GM21717 (cell line): Measurements from ENCODE around the gene MRPL23.

Source experiments
- ATAC-seq: cut with Tn5 transposase; IDR thresholded peaks from one replicate; pipeline ENCODE4 v1.9.1; 2021; ENCODE audit warnings: mild to moderate bottlenecking, moderate library complexity; ENCODE audit not compliant: unreplicated experiment

Gene MRPL23

GRCh38 chr11:1952806-1953482 is 5.8 kb downstream of the MRPL23 start:
- no peak for ATAC-seq

GRCh38 chr11:1953489-1954266 is 6.5 kb downstream of the MRPL23 start:
- ATAC-seq: no peak

GRCh38 chr11:1958367-1958766 is 11.2 kb downstream of the MRPL23 start:
- ATAC-seq: no peak

GRCh38 chr11:1959786-1960185 is 12.7 kb downstream of the MRPL23 start:
- no peak for ATAC-seq

- ATAC-seq: no peak
These were observed 16.7 kb downstream of the MRPL23 start for GRCh38 chr11:1963864-1964263.

GRCh38 chr11:1964348-1964747 is 17.2 kb downstream of the MRPL23 start:
- ATAC-seq: no peak

GRCh38 chr11:1964955-1965354 is 17.8 kb downstream of the MRPL23 start:
- ATAC-seq: no peak

GRCh38 chr11:1966531-1966930 is 19.4 kb downstream of the MRPL23 start:
- no peak for ATAC-seq

- no peak for ATAC-seq
These were observed 20.6 kb downstream of the MRPL23 start for GRCh38 chr11:1967641-1968225.

- no peak for ATAC-seq
These were observed 21.4 kb downstream of the MRPL23 start for GRCh38 chr11:1968454-1969002.

GRCh38 chr11:1969035-1969434 is 21.9 kb downstream of the MRPL23 start:
- ATAC-seq: no peak

- no peak for ATAC-seq
These were observed 22.6 kb downstream of the MRPL23 start for GRCh38 chr11:1969776-1970175.

- no peak for ATAC-seq
These were observed 23.8 kb downstream of the MRPL23 start for GRCh38 chr11:1970956-1971355.

- no peak for ATAC-seq
These were observed 28.1 kb downstream of the MRPL23 start for GRCh38 chr11:1975185-1975584.

- ATAC-seq: no peak
These were observed 31.8 kb downstream of the MRPL23 start for GRCh38 chr11:1978720-1979473.

- ATAC-seq: no peak
These were observed 32.5 kb downstream of the MRPL23 start for GRCh38 chr11:1979607-1980006.

- no peak for ATAC-seq
These were observed 35.9 kb downstream of the MRPL23 start for GRCh38 chr11:1982873-1983600.

GRCh38 chr11:1983601-1983961 is 36.4 kb downstream of the MRPL23 start:
- no peak for ATAC-seq

GRCh38 chr11:1987024-1987423 is 39.9 kb downstream of the MRPL23 start:
- no peak for ATAC-seq

- no peak for ATAC-seq
These were observed 41.0 kb downstream of the MRPL23 start for GRCh38 chr11:1988174-1988573.
